ENCODE data around the gene CEMIP.
"Not testable (repeated sequence)": the region's sequence is repeated elsewhere in the genome, so short reads cannot be mapped to it uniquely, and the experiment has no call there.

The CEMIP gene

DNA sequence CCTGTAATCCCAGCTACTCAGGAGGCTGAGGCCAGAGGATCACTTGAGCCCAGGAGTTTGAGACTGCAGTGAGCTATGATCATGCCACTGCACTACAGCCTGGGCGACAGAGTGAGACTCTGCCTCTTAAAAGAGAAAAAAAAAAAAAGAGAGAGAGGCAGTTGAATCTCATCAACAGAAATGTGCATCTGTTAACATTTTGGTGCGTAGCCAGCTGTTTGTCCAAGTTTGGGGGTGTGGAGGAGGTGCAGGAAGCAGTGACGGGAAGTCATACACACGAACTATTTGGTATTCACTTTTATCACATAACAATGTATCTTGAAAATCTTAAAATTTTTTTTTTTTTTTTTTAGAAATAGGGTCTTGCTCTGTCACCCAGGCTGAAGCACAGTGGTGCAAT is 18.2 kb upstream of the CEMIP start:
- Histone ChIP-seq H3K27me3 (ENCODE audit: insufficient read depth, low read length) (no peaks in the 10 kb centered on the region), H3K4me3 (ENCODE audit: low read depth, low read length) (no peak overlapping the region), H3K79me2 (ENCODE audit: control insufficient read depth, insufficient read depth, low read length, unreplicated experiment) (no peaks in the 10 kb centered on the region), H3K27ac (ENCODE audit: low read depth, low read length) (no peak overlapping the region), H3K36me3 (ENCODE audit: insufficient read depth, low read length) (no peaks in the 10 kb centered on the region), H2AFZ (ENCODE audit: low read length, unreplicated experiment) (no peak overlapping the region), H3K4me1 (ENCODE audit: control insufficient read depth, insufficient read depth, low read length, unreplicated experiment) (no peaks in the 10 kb centered on the region)

DNA sequence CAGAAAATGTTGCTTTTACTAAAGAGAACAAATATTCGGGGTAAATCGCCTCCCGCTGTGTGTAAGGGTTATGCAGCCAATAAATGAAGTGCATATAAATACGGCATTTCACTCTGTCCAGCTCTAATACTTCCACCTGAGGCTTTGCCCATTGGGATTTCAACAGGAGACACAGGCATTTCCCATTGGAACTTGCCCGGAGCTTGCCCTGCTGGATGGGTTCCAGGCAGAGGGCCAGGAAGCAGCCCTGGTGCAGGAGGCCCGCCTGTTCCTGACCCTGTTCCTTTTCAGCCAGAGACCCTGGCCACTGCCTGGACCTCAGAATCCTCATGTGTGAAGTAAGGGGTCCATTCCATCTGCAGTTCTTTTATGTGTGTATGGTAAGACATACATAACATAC is 17.4 kb upstream of the CEMIP start:
- no peaks in the 10 kb centered on the region for H3K27me3 ChIP-seq (ENCODE audit: insufficient read depth, low read length)
- H2AFZ ChIP-seq (ENCODE audit: low read length, unreplicated experiment): no peak overlapping the region
- no peaks in the 10 kb centered on the region for H3K79me2 ChIP-seq (ENCODE audit: control insufficient read depth, insufficient read depth, low read length, unreplicated experiment)
- H3K4me3 ChIP-seq (ENCODE audit: low read depth, low read length): no peak overlapping the region
- no peaks in the 10 kb centered on the region for H3K4me1 ChIP-seq (ENCODE audit: control insufficient read depth, insufficient read depth, low read length, unreplicated experiment)
- H3K27ac ChIP-seq (ENCODE audit: low read depth, low read length): no peak overlapping the region
- no peaks in the 10 kb centered on the region for H3K36me3 ChIP-seq (ENCODE audit: insufficient read depth, low read length)

GRCh38 chr15:80763235-80763634 is 15.9 kb upstream of the CEMIP start:
- H3K27me3 ChIP-seq (ENCODE audit: insufficient read depth, low read length); H3K27ac ChIP-seq (ENCODE audit: low read depth, low read length); H2AFZ ChIP-seq (ENCODE audit: low read length, unreplicated experiment); H3K4me3 ChIP-seq (ENCODE audit: low read depth, low read length); H3K4me1 ChIP-seq (ENCODE audit: control insufficient read depth, insufficient read depth, low read length, unreplicated experiment); H3K79me2 ChIP-seq (ENCODE audit: control insufficient read depth, insufficient read depth, low read length, unreplicated experiment); H3K36me3 ChIP-seq (ENCODE audit: insufficient read depth, low read length): not testable (repeated sequence)

DNA sequence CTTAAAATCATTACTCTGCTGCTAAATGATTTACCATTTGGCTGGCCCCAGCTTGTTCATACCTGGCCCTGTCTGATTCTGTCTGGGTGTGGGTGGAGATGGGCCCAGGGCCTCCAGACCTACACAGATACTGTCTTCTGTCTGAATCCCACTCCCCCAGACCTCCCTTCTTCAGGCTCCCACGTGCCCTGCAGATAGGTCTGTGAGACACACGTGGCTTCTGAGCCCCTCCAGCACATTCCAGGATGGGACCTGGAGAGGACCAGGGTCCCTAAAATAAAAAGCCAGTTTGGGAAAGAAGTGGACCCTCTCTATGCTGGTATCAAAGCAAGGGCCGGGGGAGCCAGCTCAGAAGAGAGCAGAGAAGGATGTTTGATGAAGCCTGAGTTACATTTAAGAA is 14.6 kb upstream of the CEMIP start:
- Histone ChIP-seq H3K79me2 (ENCODE audit: control insufficient read depth, insufficient read depth, low read length, unreplicated experiment) (no peaks in the 10 kb centered on the region), H3K4me1 (ENCODE audit: control insufficient read depth, insufficient read depth, low read length, unreplicated experiment) (no peaks in the 10 kb centered on the region), H3K27ac (ENCODE audit: low read depth, low read length) (no peak overlapping the region), H2AFZ (ENCODE audit: low read length, unreplicated experiment) (no peak overlapping the region), H3K27me3 (ENCODE audit: insufficient read depth, low read length) (no peaks in the 10 kb centered on the region), H3K4me3 (ENCODE audit: low read depth, low read length) (no peak overlapping the region), H3K36me3 (ENCODE audit: insufficient read depth, low read length) (no peaks in the 10 kb centered on the region)

DNA sequence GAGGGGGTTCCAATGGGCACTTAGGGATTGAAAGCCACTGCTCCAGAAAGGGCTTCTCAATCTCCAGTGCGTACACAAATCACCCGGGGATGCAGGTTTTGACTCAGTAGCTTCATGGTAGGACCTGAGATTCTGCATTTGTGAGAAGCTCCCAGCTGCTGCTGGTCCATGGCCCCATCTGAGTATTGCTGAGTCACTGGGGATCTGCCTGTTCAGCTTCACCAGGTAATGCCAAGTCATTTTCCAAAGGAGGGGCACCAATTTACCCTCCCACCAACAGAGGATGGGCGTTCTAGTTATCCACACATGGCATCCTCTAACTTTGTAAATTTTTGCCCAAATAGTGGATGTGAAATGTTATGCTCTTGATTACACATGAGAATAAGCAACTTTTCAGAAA is 12.9 kb upstream of the CEMIP start:
- Histone ChIP-seq H3K27ac (ENCODE audit: low read depth, low read length) (no peak overlapping the region), H3K4me3 (ENCODE audit: low read depth, low read length) (no peak overlapping the region), H3K79me2 (ENCODE audit: control insufficient read depth, insufficient read depth, low read length, unreplicated experiment) (no peaks in the 10 kb centered on the region), H2AFZ (ENCODE audit: low read length, unreplicated experiment) (no peak overlapping the region), H3K36me3 (ENCODE audit: insufficient read depth, low read length) (no peaks in the 10 kb centered on the region), H3K4me1 (ENCODE audit: control insufficient read depth, insufficient read depth, low read length, unreplicated experiment) (no peaks in the 10 kb centered on the region), H3K27me3 (ENCODE audit: insufficient read depth, low read length) (no peaks in the 10 kb centered on the region)

- no peaks in the 10 kb centered on the region for H3K4me1 ChIP-seq (ENCODE audit: control insufficient read depth, insufficient read depth, low read length, unreplicated experiment)
- no peaks in the 10 kb centered on the region for H3K27me3 ChIP-seq (ENCODE audit: insufficient read depth, low read length)
- no peak overlapping the region for H3K4me3 ChIP-seq (ENCODE audit: low read depth, low read length)
- no peak overlapping the region for H3K27ac ChIP-seq (ENCODE audit: low read depth, low read length)
- no peaks in the 10 kb centered on the region for H3K79me2 ChIP-seq (ENCODE audit: control insufficient read depth, insufficient read depth, low read length, unreplicated experiment)
- no peak overlapping the region for H2AFZ ChIP-seq (ENCODE audit: low read length, unreplicated experiment)
- H3K36me3 ChIP-seq (ENCODE audit: insufficient read depth, low read length): no peaks in the 10 kb centered on the region
These were observed 11.0 kb upstream of the CEMIP start for GRCh38 chr15:80768158-80768557.

DNA sequence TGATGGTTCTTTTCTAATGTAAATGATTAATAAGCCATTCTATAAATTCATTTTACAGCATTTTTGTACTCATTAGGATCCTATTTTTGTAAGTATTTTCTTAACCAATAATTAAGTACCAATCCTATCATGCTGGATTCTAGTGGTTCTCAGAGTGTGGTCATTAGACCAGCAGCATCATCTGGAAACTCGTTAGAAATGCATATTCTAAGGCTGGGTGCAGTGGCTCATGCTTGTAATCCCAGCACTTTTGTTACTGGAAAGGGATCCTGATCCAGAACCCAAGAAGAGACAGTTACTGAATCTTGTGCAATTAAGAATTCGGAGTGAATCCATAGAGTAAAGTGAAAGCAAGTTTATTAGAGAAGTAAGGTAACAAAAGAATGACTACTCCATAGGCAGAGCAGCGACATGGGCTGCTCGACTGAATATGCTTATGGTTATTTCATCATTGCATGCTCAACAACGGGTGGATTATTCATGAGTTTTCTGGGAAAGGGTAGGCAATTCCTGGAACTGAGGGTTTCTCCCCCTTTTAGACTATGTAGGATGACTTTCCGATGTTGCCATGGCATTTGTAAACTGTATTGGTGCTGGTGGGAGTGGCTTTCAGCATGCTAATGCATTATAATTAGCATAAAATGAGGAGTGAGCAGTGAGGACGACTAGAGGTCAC is 9.9 kb upstream of the CEMIP start:
- Histone ChIP-seq H2AFZ (ENCODE audit: low read length, unreplicated experiment) (no peak overlapping the region), H3K79me2 (ENCODE audit: control insufficient read depth, insufficient read depth, low read length, unreplicated experiment) (no peaks in the 10 kb centered on the region), H3K4me3 (ENCODE audit: low read depth, low read length) (no peak overlapping the region), H3K27me3 (ENCODE audit: insufficient read depth, low read length) (no peaks in the 10 kb centered on the region), H3K36me3 (ENCODE audit: insufficient read depth, low read length) (no peaks in the 10 kb centered on the region), H3K4me1 (ENCODE audit: control insufficient read depth, insufficient read depth, low read length, unreplicated experiment) (no peaks in the 10 kb centered on the region), H3K27ac (ENCODE audit: low read depth, low read length) (no peak overlapping the region)

- Histone ChIP-seq H3K79me2 (ENCODE audit: control insufficient read depth, insufficient read depth, low read length, unreplicated experiment) (no peaks in the 10 kb centered on the region), H3K27ac (ENCODE audit: low read depth, low read length) (no peak overlapping the region), H3K36me3 (ENCODE audit: insufficient read depth, low read length) (no peaks in the 10 kb centered on the region), H3K4me3 (ENCODE audit: low read depth, low read length) (no peak overlapping the region), H3K4me1 (ENCODE audit: control insufficient read depth, insufficient read depth, low read length, unreplicated experiment) (no peaks in the 10 kb centered on the region), H2AFZ (ENCODE audit: low read length, unreplicated experiment) (no peak overlapping the region), H3K27me3 (ENCODE audit: insufficient read depth, low read length) (no peaks in the 10 kb centered on the region)
These were observed 9.1 kb upstream of the CEMIP start for GRCh38 chr15:80769829-80770705.

DNA sequence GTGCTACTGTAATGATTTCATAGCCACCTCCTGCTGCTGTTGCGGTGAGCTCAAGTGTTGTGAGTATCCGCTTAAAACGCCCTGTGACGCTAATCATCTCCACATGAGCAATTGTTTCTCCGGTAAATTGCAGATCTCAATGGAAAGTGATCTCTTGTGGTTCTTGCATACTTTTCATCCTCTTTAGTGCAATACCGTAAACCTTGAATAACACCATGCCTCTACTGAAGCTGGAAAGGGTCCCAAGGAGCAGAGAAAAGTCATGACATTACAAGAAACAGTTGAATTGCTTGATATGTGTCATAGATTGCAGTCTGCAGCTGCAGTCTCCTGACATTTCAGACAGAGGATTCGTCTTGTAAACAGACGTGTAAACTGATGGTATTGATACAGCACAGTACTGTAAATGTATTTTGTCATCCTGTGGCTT is 6.0 kb upstream of the CEMIP start:
- no peaks in the 10 kb centered on the region for H3K79me2 ChIP-seq (ENCODE audit: control insufficient read depth, insufficient read depth, low read length, unreplicated experiment)
- H3K27me3 ChIP-seq (ENCODE audit: insufficient read depth, low read length): no peaks in the 10 kb centered on the region
- H2AFZ ChIP-seq (ENCODE audit: low read length, unreplicated experiment): no peak overlapping the region
- H3K36me3 ChIP-seq (ENCODE audit: insufficient read depth, low read length): no peaks in the 10 kb centered on the region
- peaks cover 18% of the 10 kb centered on the region for H3K4me1 ChIP-seq (ENCODE audit: control insufficient read depth, insufficient read depth, low read length, unreplicated experiment)
- no peak overlapping the region for H3K27ac ChIP-seq (ENCODE audit: low read depth, low read length)
- H3K4me3 ChIP-seq (ENCODE audit: low read depth, low read length): no peak overlapping the region

- no peaks in the 10 kb centered on the region for H3K36me3 ChIP-seq (ENCODE audit: insufficient read depth, low read length)
- H3K79me2 ChIP-seq (ENCODE audit: control insufficient read depth, insufficient read depth, low read length, unreplicated experiment): no peaks in the 10 kb centered on the region
- H2AFZ ChIP-seq (ENCODE audit: low read length, unreplicated experiment): no peak overlapping the region
- no peak overlapping the region for H3K4me3 ChIP-seq (ENCODE audit: low read depth, low read length)
- H3K27me3 ChIP-seq (ENCODE audit: insufficient read depth, low read length): no peaks in the 10 kb centered on the region
- H3K27ac ChIP-seq (ENCODE audit: low read depth, low read length): no peak overlapping the region
- H3K4me1 ChIP-seq (ENCODE audit: control insufficient read depth, insufficient read depth, low read length, unreplicated experiment): peaks cover 19% of the 10 kb centered on the region
These were observed 5.3 kb upstream of the CEMIP start for GRCh38 chr15:80773792-80774352.

DNA sequence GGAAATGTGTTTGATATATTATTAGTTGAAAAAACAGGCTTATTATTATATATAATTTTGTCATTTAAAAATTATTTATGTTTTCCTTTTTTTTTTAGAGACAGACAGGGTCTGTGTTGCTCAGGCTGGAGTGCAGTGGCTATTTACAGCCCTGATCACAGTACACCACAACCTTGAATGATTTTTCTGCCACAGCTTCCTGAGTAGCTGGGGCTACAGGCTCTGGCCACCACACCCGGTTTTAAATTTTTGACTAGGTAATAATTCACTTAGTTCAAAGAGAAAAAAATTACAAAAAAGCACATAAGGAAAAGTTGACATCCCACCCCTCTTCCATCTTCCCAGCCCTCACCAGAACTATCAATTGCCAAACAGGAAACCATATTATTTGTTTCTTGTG is 4.7 kb upstream of the CEMIP start:
- peaks cover 3% of the 10 kb centered on the region; the same call in 1 of the 2 replicates for H3K27me3 ChIP-seq (ENCODE audit: insufficient read depth, low read length)
- H2AFZ ChIP-seq (ENCODE audit: low read length, unreplicated experiment): no peak overlapping the region
- no peak overlapping the region for H3K4me3 ChIP-seq (ENCODE audit: low read depth, low read length)
- peaks cover 19% of the 10 kb centered on the region for H3K4me1 ChIP-seq (ENCODE audit: control insufficient read depth, insufficient read depth, low read length, unreplicated experiment)
- no peaks in the 10 kb centered on the region for H3K79me2 ChIP-seq (ENCODE audit: control insufficient read depth, insufficient read depth, low read length, unreplicated experiment)
- H3K36me3 ChIP-seq (ENCODE audit: insufficient read depth, low read length): no peaks in the 10 kb centered on the region
- H3K27ac ChIP-seq (ENCODE audit: low read depth, low read length): no peak overlapping the region
